Mesenchymal stem cell (in vitro differentiated cells and primary cell): ENCODE results near the gene MKNK2.
A peak's percentile ranks its signal among the peaks of the same experiment; 100 is the strongest.

ENCODE experiments used
- DNase-seq: peaks from one replicate; pipeline ENCODE4 v3.0.0-alpha.2; 2013
- H2AFZ ChIP-seq: one replicate; pipeline ENCODE4 v1.6.1; 2013; ENCODE audit warnings: low read depth, mild to moderate bottlenecking, control low read depth, inconsistent platforms, low read length, moderate library complexity
- H2AK5ac ChIP-seq: 2 replicates; pipeline ENCODE4 v1.6.1; 2013; ENCODE audit warnings: low read length, moderate library complexity, mild to moderate bottlenecking, inconsistent platforms; ENCODE audit not compliant: severe bottlenecking
- H2BK120ac ChIP-seq: one replicate; pipeline ENCODE4 v1.6.1; 2013; ENCODE audit warnings: low read depth, mild to moderate bottlenecking, inconsistent platforms, low read length, moderate library complexity
- H2BK12ac ChIP-seq, 2 experiments: one replicate each; pipeline ENCODE4 v1.6.1; 2013; ENCODE audit warnings: inconsistent platforms in 2 of 2, low read length in 2 of 2, mild to moderate bottlenecking in 2 of 2, moderate library complexity in 2 of 2, control low read depth in 1 of 2
- H2BK15ac ChIP-seq: one replicate; pipeline ENCODE4 v1.6.1; 2013; ENCODE audit warnings: mild to moderate bottlenecking, low read depth, inconsistent platforms; ENCODE audit not compliant: poor library complexity, severe bottlenecking
- H2BK5ac ChIP-seq: 2 replicates; pipeline ENCODE4 v1.6.1; 2013; ENCODE audit warnings: low read depth, mild to moderate bottlenecking, low read length, control low read depth, inconsistent platforms; ENCODE audit not compliant: poor library complexity, severe bottlenecking
- H3K14ac ChIP-seq, 2 experiments: one replicate each; pipeline ENCODE4 v1.6.1; 2013; ENCODE audit warnings: inconsistent platforms in 2 of 2, low read length in 2 of 2, control low read depth in 1 of 2, mild to moderate bottlenecking in 1 of 2, moderate library complexity in 1 of 2
- H3K18ac ChIP-seq, 2 experiments: one replicate each; pipeline ENCODE4 v1.6.1; 2013; ENCODE audit warnings: inconsistent platforms in 2 of 2, low read length in 2 of 2, control low read depth in 1 of 2, low read depth in 1 of 2, mild to moderate bottlenecking in 1 of 2
- H3K23ac ChIP-seq, 2 experiments: one replicate each; pipeline ENCODE4 v1.6.1; 2013; ENCODE audit warnings: inconsistent platforms in 2 of 2, low read length in 2 of 2, mild to moderate bottlenecking in 2 of 2, moderate library complexity in 2 of 2, control low read depth in 1 of 2
- H3K27ac ChIP-seq: 2 replicates; pipeline ENCODE4 v1.5.1; 2013; ENCODE audit warnings: mild to moderate bottlenecking, moderate library complexity, low read length, control low read depth, inconsistent platforms; ENCODE audit not compliant: poor library complexity, severe bottlenecking
- H3K27me3 ChIP-seq, 2 experiments: 2 replicates each; pipeline versions ENCODE4 v1.6.1 to v1.7.0; 2013; ENCODE audit warnings: low read length in 2 of 2, mild to moderate bottlenecking in 2 of 2, moderate library complexity in 2 of 2, control low read depth in 1 of 2, inconsistent platforms in 1 of 2; ENCODE audit not compliant: control insufficient read depth in 1 of 2, insufficient read depth in 1 of 2
- H3K36me3 ChIP-seq, 2 experiments: 2 replicates each; pipeline versions ENCODE4 v1.6.1 to v1.7.0; 2013; ENCODE audit warnings: low read length in 2 of 2, control low read depth in 1 of 2, inconsistent platforms in 1 of 2, low read depth in 1 of 2, mild to moderate bottlenecking in 1 of 2; ENCODE audit not compliant: insufficient read depth in 2 of 2, control insufficient read depth in 1 of 2
- H3K4ac ChIP-seq, 2 experiments: one replicate each; pipeline ENCODE4 v1.6.1; 2013; ENCODE audit warnings: inconsistent platforms in 2 of 2, low read length in 2 of 2, mild to moderate bottlenecking in 2 of 2, moderate library complexity in 2 of 2, control low read depth in 1 of 2, low read depth in 1 of 2
- H3K4me1 ChIP-seq: 2 replicates; pipeline ENCODE4 v1.6.1; 2013; ENCODE audit warnings: low read depth, low read length, control low read depth; ENCODE audit not compliant: control insufficient read depth, insufficient read depth
- H3K4me2 ChIP-seq: 2 replicates; pipeline ENCODE4 v1.6.1; 2013; ENCODE audit warnings: low read length, mild to moderate bottlenecking, inconsistent platforms; ENCODE audit not compliant: poor library complexity, severe bottlenecking
- H3K4me3 ChIP-seq, 2 experiments: 2 replicates each; pipeline versions ENCODE4 v1.5.1 to v1.7.0; 2013; ENCODE audit warnings: low read length in 2 of 2, mild to moderate bottlenecking in 2 of 2, control low read depth in 1 of 2, low read depth in 1 of 2; ENCODE audit not compliant: insufficient read depth in 1 of 2
- H3K79me1 ChIP-seq: replicated peaks from 2 replicates; pipeline ENCODE4 v1.6.1; 2013; ENCODE audit warnings: mild to moderate bottlenecking, control low read depth, low read length, inconsistent platforms; ENCODE audit not compliant: poor library complexity, severe bottlenecking
- H3K9ac ChIP-seq: 2 replicates; pipeline ENCODE4 v1.7.0; 2013; ENCODE audit warnings: mild to moderate bottlenecking, low read length, moderate library complexity
- H3K9me3 ChIP-seq: 2 replicates; pipeline ENCODE4 v1.7.0; 2013; ENCODE audit warnings: mild to moderate bottlenecking, low read length; ENCODE audit not compliant: control insufficient read depth
- H4K8ac ChIP-seq: one replicate; pipeline ENCODE4 v1.6.1; 2013; ENCODE audit warnings: inconsistent platforms, mild to moderate bottlenecking, low read length, moderate library complexity
- H4K91ac ChIP-seq: one replicate; pipeline ENCODE4 v1.6.1; 2013; ENCODE audit warnings: mild to moderate bottlenecking, low read length, inconsistent platforms
- WGBS: methylation state at CpG from one replicate; pipeline ENCODE4 v1.1.7; 2013; ENCODE audit warnings: mixed read lengths; 5-methylcytosine and 5-hydroxymethylcytosine counted together

The MKNK2 gene

DNA sequence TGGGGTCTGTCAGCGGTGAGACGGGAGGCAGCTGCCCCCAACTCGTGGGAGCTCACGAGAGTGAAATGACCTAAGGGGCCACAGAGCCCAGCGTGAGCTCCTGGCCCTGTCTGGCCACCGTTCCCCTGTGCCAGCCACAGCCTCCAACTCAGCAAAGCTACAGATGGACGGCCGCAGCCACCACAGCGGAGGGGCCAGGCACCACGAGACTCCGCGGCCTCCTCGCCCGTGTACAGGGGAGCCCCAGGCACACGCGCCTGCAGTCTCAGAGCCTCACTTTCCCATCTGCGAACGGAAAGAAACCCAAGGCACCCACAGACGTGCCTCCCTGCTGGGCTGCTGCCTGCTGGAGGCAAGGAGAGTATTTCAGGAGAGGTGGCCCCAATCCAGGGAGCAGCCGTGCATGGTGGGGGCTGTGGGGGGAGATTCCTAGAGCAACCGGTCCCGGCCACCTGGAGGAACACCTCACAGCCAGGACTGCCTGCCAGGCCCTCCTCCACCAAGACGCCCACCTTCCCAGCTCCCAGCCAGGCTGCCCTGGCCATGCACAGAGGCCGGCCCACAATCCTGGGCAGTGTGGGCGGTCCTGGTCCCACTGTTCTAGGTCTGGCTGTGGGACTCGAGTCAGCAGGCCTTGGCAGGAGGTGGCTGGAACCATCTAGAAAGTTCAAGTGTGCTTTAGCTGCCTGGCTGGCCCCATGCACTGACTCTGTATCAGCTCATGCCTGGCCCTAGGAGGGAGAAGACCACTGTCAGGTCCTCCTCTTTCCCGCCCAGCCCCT, 1.9 kb downstream of the MKNK2 start:
- Histone ChIP-seq H2BK12ac (no peak overlapping the region), H2BK5ac (no peak overlapping the region)

DNA sequence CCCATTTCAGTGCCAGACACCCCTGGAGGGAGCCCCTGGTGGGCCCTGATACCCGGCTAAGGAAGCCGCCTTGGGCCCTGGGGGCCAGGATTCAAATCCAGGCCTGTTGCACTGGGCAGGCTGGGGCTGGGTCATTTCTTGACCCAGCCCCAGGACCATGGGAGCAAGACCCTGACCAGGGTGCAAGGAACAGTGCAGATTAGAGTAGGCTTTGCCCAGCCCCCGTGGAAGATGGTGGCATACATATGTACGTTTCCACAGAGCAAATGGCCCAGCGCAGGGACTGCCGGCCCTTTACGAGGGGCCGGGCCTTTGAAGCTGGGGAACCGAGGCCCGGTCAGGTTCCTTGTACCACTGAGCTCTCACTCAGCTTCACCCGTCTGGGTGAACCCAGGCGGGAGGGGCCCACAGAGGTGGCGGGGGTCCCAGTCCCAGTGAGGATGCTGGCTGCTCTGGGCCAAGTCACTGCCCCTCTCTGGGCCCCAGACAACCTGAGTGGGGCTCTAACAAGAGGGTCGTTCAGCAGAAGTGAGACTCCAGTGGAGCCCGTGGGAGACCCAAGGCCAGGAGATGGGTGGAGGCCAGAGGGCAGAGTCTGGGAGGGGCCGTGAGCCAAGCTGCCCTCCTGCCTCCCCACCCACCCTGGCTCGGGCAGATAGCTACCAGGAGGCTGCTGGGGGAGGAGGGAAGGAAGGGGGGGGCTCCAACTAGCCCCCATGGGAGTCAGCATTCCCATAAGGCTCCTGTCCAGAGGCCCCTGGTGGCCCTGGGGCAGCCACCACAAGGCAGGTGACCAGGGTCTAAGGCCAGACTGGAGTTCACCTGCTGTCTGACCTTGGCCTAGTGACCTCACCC, 2.7 kb downstream of the MKNK2 start:
- peak overlapping the region; percentile 43 for H2AK5ac ChIP-seq
- peak overlapping the region; percentile 86 for H3K9ac ChIP-seq
- no peak overlapping the region for H2BK5ac ChIP-seq
- no peak overlapping the region for H4K8ac ChIP-seq
- H3K9me3 ChIP-seq = no peaks in the 10 kb centered on the region
- H3K14ac ChIP-seq = no peak overlapping the region
- H3K4me2 ChIP-seq = peak overlapping the region; percentile 30
- H3K18ac ChIP-seq = no peak overlapping the region
- H3K27ac ChIP-seq = no peak overlapping the region
- no peak overlapping the region for H2BK120ac ChIP-seq
- peaks cover 61% of the 10 kb centered on the region for H3K4me1 ChIP-seq
- H2BK12ac ChIP-seq = no peak overlapping the region
- peak overlapping the region in 1 of 2 experiments; percentile 90 for H3K4me3 ChIP-seq
- peaks cover 41 to 59% of the 10 kb centered on the region in 2 experiments for H3K36me3 ChIP-seq
- no peak overlapping the region for H4K91ac ChIP-seq
- H2AFZ ChIP-seq = no peak overlapping the region
- H2BK15ac ChIP-seq = peak overlapping the region; percentile 21
- H3K79me1 ChIP-seq = peaks cover 33% of the 10 kb centered on the region
- H3K27me3 ChIP-seq = no peaks in the 10 kb centered on the region
- no peak overlapping the region for H3K23ac ChIP-seq
- H3K4ac ChIP-seq = peak overlapping the region in 1 of 2 experiments; percentile 10
- no peak for DNase-seq
- WGBS = 93% methylated on average over 15 of the region's 17 CpGs

More for the DNA sequence above, 1.9 kb downstream of the MKNK2 start:
- Histone ChIP-seq H3K9ac (peak overlapping the region; percentile 86), H2AK5ac (no peak overlapping the region), H4K8ac (no peak overlapping the region), H3K4me3 (peak overlapping the region; percentile 75 to 90), H3K9me3 (no peaks in the 10 kb centered on the region), H2BK15ac (no peak overlapping the region), H3K36me3 (peaks cover 35 to 53% of the 10 kb centered on the region in 2 experiments), H3K4me1 (peaks cover 58% of the 10 kb centered on the region), H3K79me1 (peaks cover 31% of the 10 kb centered on the region), H3K23ac (peak overlapping the region in 1 of 2 experiments; percentile 40), H3K27me3 (no peaks in the 10 kb centered on the region), H3K4ac (no peak overlapping the region), H3K18ac (peak overlapping the region in 1 of 2 experiments; percentile 61), H3K27ac (peak overlapping the region; percentile 54), H3K14ac (peak overlapping the region in 1 of 2 experiments; percentile 49), H2BK120ac (no peak overlapping the region), H2AFZ (no peak overlapping the region), H3K4me2 (peak overlapping the region; percentile 90), H4K91ac (peak overlapping the region; percentile 77)
- DNase-seq = peak; percentile 45
- WGBS = 84% methylated on average over 23 of the region's 27 CpGs

DNA sequence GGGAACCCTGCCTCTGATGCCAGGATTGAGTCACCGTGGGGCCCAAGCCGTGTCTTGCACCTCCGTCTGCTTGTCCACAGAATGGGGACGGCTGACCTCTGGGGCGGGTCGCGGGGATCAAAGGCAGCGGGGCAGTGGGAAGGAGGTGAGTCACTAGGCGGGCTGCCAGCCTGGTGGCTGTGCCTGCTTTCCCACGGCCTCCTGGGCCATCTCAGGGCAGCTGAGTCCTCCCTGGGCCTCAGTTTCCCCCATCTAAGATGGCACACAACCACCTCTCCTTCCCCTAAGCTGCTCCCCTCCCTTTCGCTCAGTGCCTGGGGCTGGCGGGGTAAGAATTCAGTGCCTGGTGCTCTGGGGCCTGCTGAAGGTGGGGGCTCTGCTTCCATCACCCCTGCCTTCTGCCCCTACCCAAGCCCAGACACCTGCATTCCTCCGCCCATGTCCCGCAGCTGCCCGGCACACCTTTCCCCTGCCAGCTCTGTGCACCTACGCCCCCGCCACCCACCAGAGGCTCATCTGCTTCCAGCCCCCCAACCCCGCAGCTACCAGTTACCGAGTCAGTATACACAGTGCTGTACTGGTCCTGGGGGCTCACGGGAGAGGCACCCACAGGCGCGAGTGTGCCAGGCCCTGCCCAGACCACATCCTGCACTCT, 3.5 kb downstream of the MKNK2 start:
- Histone ChIP-seq H3K14ac (peak overlapping the region in 1 of 2 experiments; percentile 29), H3K18ac (peak overlapping the region in 1 of 2 experiments; percentile 43), H3K4me3 (no peak overlapping the region), H3K9me3 (no peaks in the 10 kb centered on the region), H3K27me3 (no peaks in the 10 kb centered on the region), H3K79me1 (peaks cover 38% of the 10 kb centered on the region), H4K8ac (no peak overlapping the region), H2BK120ac (no peak overlapping the region), H3K4me2 (no peak overlapping the region), H2BK12ac (no peak overlapping the region), H3K27ac (no peak overlapping the region), H2AFZ (no peak overlapping the region), H3K23ac (no peak overlapping the region), H3K4me1 (peaks cover 68% of the 10 kb centered on the region), H3K9ac (no peak overlapping the region), H2AK5ac (no peak overlapping the region), H3K4ac (peak overlapping the region in 1 of 2 experiments; percentile 10), H3K36me3 (peaks cover 48 to 66% of the 10 kb centered on the region in 2 experiments), H4K91ac (peak overlapping the region; percentile 2), H2BK15ac (no peak overlapping the region), H2BK5ac (no peak overlapping the region)
- 84% methylated on average over 20 of the region's 22 CpGs for WGBS
- DNase-seq = peak; percentile 61
